GM18517 (cell line): Measurements from ENCODE around the gene CPNE6.

Source experiments
- ATAC-seq: cut with Tn5 transposase; IDR thresholded peaks from one replicate; pipeline ENCODE4 v1.9.1; 2021; ENCODE audit warnings: mild to moderate bottlenecking, moderate library complexity; ENCODE audit not compliant: unreplicated experiment

The CPNE6 gene

GRCh38 chr14:24068711-24069410 is 2.5 kb upstream of the CPNE6 start:
- ATAC-seq = no peak

GRCh38 chr14:24069411-24069735 is 2.0 kb upstream of the CPNE6 start:
- ATAC-seq = no peak

GRCh38 chr14:24070285-24071143 is 848 bp upstream of the CPNE6 start:
- ATAC-seq = no peak

- ATAC-seq = no peak
Observed at GRCh38 chr14:24071836-24072430, 571 bp downstream of the CPNE6 start.

- ATAC-seq = no peak
Observed at GRCh38 chr14:24072436-24072835, 1.1 kb downstream of the CPNE6 start.

- no peak for ATAC-seq
Observed at GRCh38 chr14:24072881-24073877, 1.8 kb downstream of the CPNE6 start.

GRCh38 chr14:24074625-24075484 is 3.5 kb downstream of the CPNE6 start:
- ATAC-seq = no peak

- no peak for ATAC-seq
Observed at GRCh38 chr14:24075485-24076301, 4.3 kb downstream of the CPNE6 start.

- no peak for ATAC-seq
Observed at GRCh38 chr14:24076302-24076601, 4.9 kb downstream of the CPNE6 start.

GRCh38 chr14:24077086-24077485 is 5.7 kb downstream of the CPNE6 start:
- no peak for ATAC-seq

GRCh38 chr14:24078146-24078545 is 6.8 kb downstream of the CPNE6 start:
- no peak for ATAC-seq

- no peak for ATAC-seq
Observed at GRCh38 chr14:24079491-24080141, 8.3 kb downstream of the CPNE6 start.

- no peak for ATAC-seq
Observed at GRCh38 chr14:24080142-24080530, 8.8 kb downstream of the CPNE6 start.

GRCh38 chr14:24080888-24081738 is 9.8 kb downstream of the CPNE6 start:
- peak; percentile 87 for ATAC-seq

- ATAC-seq = no peak
Observed at GRCh38 chr14:24081739-24082211, 10.4 kb downstream of the CPNE6 start.

GRCh38 chr14:24082411-24083080 is 11.2 kb downstream of the CPNE6 start:
- ATAC-seq = no peak

GRCh38 chr14:24083462-24083861 is 12.1 kb downstream of the CPNE6 start:
- no peak for ATAC-seq
